Stromal cell of bone marrow (primary cell): ENCODE results near the gene DAAM1.

Experiments
- DNase-seq: peaks from one replicate; pipeline ENCODE4 v3.0.0-alpha.2; 2012; ENCODE audit warnings: low read depth

The DAAM1 gene

DNA sequence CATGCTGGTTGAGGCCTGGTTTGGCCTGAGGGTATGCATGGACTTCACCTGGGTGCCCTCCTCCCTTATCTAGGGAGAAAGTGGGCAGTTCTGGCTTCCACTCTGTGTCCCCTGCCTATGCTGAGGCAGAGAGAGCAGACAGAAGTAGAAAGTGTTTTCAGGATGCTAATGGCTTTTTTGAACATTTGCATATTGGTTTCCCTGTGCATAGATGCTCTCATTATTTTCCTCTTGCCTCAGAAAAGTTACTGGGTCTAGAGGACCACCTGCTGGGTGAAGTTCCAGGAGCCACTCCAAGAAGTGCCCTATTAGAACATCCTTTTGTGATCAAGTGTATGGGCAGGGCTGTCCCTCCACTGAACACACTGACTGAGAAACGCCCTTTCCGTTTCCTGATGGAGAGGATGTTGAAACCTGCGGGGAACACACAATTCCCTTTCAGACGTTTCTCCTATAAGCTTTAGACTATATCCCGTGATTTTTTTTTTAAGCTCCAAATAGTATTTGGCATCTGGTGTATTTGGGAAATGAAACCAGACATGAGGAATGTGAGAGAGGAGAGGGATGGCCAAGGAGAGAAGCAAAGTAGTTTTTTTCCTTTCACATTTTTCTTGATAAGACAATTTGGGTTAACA, 66.6 kb downstream of the DAAM1 start:
- DNase-seq, result peak; percentile 16

DNA sequence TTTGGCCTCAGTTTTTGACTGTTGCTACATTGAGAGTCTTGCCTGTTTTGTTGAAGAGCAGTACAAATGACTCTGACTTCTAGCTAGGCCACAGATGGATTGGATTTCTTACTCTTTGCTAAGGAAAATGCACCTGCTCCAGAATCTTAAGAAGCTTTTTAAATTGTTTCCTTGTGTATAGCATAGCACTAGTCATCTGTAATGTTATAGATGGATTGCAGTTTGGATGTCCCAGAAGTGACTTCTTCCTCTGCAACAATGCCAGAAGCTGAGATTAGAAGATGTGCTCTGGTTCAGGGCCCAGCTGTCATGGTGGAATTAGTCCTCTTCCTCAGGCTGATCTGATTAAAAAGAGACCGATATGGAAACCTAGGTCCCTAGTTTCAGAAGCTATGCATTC, 67.9 kb downstream of the DAAM1 start:
- no peak for DNase-seq

DNA sequence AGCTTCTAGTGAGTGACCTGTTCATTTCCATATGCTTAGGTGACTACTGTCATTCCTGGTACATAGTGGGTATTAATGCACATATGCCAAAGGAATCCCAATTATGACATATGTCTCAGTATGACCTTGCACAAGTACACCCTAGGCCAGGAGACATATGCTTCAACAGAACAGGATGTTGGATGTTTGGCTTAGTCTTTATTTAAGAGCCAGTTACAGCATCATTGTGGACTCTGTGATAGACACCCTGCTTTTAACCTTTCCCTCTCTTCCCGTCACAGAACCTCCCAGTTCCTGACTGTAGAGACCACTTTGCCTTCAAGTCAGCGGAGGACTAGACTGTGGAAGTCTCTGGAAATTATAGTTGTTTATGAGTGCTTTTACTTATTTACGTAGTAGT, 72.9 kb downstream of the DAAM1 start:
- DNase-seq, result no peak

DNA sequence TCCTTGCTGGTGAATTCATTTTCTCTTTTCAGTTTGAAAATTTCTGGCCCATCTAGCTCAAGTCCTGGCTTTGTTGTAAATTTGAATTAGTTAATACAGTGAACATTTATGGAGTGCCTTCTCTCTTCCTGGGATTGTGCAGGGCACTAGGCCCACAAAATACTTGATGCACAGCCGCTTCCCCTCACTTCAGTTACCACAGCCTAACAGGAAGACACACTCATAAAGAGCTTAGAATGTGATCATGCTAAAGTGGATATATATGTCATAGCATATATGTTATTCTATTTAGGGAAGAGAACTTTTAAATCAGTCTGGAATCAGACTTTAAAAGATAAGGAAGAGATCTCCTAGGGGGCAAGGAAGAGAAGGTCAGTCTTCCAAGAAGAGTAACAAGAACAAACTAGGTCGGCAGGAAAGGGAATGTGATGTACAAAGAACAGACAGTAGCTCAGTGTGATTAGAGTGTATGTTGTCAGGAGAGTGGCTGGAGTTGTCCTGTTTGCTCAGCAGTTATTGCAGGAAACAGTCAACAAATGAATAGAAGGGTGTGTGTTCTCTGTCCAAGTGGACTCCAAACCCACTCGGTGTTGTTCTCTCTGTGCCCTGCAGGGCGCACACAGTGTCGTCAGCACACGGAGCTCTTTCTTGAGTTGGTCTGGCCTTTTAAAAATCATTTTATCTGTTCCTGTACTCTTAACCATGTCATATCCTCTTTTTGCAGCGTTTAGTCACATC, 74.4 kb downstream of the DAAM1 start:
- no peak for DNase-seq

DNA sequence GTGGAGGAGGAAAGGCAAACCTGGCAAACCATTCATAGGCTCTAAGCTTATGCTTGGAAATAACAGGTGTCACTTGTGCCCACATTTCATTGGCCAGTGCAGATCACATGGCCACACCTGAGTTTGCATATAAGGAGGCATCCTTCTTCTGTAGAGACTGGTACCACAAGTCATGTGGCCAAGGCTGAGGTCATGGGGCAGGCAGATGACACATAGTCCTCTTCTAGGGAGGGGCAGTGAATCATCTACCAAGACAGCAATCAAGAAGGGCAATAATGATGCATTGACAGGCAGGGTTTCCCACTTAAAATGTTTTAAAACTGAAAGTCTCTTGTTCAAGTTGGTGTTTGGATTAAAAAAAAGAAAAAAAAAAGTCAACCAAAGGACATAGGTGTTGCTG, 77.3 kb downstream of the DAAM1 start:
- DNase-seq, result no peak

DNA sequence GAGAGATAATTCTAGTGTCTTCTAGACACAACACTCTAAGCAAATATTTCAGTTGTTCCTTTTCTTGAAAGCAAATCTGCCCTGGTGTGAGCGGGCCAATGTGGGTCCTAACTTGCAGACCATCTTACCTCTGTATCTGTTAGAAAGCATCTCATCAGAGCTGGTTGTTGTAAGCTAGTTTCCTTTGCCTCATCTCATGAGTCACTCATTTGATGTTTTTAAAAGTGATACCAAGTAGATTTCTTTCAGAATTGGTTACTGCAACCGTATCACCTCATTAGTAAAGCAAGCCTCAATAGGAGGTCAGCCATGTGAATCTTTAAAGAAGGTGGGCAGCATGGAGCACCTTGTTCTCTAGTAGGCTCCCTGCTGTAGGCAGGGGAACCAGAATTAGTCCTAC, 78.6 kb downstream of the DAAM1 start:
- no peak for DNase-seq

DNA sequence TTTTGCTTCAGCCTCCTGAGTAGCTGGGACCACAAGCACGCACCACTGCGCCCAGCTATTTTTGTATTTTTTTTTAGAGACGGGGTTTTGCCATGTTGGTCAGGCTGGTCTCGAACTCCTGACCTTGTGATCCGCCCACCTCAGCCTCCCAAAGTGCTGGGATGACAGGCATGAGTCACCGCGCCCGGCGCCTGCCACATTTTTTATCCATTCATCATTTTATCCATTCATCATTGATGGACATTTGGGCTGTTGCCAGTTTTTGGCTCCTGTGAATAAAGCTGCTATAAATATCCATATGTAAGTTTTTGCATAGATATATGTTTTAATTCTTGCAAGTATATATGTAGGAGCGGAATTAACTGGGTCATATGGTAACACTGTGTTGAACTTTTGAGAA, 79.5 kb downstream of the DAAM1 start:
- DNase-seq, result no peak

DNA sequence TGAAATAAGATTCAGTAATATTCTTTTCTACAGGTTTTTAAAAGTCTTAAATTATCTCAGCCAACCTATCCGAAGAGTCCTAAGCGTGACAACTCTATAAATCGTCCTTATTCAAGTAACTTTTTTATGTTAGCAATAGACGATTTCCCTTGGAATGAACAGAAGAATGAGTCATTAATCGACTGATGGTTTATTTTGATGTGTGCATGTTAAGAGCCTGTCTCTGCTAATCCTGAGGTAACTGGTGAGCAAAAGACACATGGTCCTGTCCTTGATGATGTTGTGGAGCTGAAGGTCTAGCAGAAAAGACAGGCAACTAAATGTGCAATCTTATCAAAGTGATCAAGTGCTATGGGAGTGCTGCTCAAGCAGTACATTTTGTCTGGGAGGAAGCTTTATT, 80.4 kb downstream of the DAAM1 start:
- DNase-seq, result no peak

DNA sequence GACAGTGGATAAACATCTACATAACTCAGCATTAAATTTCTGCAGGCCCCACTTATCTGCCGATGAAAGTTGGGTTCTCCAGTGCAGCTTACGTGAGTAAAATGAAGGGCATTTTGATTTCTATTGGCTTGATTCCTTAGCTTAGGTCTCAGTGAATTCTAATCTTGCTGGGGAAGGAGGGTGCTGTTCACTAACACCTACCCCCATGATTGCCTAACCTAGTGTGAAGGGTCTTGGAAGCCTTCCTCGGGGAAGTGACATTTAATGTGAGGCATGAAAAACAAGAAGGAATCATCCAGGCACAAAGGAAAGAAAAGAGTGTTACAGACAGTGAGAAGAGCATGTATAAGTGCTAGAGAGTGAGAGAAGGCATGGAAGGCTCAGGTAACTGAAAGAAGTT, 81.0 kb downstream of the DAAM1 start:
- no peak for DNase-seq

DNA sequence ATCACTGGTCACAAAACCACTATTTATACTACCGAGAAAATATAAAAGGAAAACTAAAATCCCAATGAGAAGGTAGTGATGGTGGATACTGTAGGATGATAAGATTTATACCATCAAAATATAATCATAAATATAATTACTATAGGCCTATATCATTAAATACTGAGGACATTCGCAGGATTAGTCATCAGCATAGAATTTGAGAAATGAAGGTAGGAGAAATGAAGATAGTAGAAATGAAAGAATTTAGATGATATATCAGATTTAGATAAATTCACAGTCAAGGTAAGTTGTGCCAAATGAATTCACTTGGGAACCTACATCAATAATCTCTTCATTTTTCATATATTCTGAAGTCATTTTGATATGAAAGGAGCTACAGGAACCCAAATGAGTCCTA, 82.8 kb downstream of the DAAM1 start:
- DNase-seq, result no peak

DNA sequence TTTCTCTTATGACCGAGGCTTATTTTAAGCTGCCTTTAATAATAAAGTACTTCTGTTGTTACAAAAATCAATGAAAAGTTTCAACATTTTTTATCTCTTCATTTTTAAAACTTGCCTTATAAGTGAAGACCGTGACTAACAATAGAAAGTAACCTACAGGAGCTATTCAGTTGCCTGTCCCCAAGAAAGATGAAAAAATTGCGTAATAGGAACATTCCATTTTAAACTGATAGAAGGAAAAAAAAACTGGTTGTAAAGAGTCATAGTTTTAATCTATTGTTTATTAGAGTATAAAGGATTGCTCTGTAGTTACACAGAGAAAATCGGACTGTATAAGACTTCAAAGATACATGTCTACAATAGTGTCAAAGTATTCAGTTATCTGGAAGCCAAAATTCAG, 83.3 kb downstream of the DAAM1 start:
- DNase-seq, result no peak

DNA sequence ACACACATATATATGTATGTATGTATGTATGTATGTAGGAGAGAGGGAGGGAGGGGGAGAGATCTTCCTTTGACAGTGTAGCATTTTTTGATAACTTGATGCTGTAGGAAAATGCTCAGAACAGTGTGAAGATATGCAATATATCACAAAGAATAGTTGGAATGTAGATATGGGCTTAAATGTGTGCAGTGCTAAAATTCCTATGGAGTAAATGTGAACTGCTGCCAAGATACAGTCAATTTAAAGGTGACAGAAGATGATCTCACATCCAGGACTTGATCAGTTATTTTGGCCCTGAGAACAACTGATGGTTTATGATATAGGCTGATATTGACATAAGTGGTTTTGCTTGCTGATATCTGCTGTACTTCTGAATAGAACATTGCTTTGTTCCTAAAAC, 84.2 kb downstream of the DAAM1 start:
- DNase-seq, result no peak

DNA sequence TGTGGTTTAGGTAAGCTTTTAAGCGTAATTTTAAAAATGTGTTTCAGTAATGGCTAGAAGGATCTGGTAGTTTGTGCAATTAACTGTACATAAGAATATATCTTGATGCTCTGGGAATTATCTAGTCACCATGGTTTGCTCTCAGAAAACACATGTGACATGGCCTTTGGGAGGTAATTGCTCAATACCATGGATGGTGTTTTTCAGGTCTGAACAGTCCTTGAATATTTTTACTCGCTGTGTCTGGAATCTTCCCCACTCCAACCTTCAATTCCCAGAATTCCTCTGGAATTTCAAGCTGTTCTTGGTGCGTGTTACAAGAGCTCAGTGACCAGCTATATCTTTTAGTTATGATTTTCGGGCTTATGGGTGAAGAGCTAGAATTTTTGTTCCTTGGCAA, 85.3 kb downstream of the DAAM1 start:
- no peak for DNase-seq

DNA sequence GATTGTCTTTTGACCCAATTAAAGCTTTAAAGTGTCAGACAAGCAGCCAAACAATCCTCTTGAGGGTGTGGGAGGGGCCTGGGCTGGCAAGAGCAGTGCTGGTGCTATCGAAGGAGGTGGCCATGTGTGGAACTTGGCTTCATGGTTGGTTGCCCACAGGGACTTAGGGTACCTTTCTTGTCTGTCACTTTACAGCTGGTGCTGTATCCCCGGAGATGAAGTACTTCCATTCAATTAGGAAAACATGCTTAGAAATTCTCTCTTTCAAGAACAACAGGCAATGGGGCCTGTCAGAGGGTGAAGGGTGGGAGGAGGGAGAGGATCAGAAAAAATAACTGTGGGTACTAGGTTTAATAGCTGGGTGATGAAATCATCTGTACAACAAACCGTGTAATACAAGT, 86.5 kb downstream of the DAAM1 start:
- DNase-seq, result no peak

DNA sequence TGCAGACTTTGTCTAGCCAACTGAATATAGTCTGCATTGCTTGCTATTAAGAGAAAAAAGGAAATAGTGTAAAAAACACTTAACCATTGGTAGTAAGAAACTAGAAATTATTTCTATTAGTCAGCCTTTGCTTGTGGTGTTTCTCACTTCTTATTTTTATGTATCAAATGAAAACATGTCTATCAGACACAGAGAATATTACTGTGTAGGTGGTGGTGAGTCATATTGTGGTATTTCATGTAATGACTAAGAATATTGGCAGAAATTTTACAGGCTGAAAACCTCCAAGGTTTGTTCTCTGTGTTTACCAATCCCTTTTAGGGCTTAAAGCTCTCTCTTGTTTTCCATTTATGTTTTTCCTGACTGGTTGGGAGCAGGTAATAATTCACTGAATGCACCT, 87.2 kb downstream of the DAAM1 start:
- peak; percentile 76 for DNase-seq

DNA sequence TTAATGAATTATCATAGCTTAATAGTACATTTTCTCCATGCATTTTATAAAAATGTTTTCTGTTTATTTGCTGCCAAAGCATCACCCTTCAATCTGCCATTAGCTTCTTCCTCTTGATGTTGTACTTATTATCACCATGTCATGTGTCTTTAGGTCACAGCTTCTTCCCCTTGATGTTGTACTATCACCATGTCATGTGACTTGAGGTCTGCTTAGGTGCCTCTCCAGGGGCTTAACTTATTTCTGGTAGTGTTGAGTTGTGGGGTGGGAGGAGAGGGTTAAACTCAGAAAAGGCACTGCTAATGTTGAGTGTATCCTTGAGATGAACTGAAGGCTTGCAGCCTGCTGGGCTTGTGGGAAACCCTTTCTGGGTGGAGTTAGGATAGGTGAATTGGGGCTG, 87.8 kb downstream of the DAAM1 start:
- no peak for DNase-seq

DNA sequence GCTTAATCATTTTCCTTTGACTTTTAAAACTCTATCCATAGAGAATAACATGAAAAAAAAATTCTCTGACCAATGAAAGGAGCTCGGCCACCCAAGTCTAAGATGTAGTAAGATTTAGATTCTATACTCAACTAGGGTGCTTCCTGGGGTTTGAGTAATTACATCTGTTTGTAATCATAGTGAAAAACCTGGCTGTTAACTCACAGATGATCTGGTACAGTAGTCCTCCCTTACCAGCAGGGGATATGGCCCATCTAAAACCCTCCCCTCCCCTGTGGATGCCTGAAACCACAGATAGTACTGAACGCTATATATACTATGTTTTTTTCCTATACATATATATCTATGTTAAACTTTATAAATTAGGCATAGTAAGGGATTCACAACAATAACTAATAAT, 89.2 kb downstream of the DAAM1 start:
- no peak for DNase-seq

DNA sequence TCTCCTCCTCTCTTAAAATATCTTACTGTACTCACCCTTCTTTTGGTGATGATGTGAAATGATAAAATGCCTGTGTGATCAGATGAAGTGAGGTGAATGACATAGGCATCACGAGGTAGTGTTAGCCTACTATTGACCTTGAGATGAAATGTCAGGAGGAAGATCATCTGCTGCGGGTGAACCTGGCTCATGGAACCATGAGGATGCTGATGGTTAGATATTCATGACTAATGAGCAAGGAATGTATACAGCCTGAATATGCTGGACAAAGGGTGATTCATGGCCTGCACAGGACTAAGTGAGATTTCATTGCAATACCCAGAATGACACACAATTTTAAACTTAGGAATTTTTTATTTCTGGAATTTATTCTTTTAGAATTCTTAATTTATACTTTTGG, 89.6 kb downstream of the DAAM1 start:
- no peak for DNase-seq

DNA sequence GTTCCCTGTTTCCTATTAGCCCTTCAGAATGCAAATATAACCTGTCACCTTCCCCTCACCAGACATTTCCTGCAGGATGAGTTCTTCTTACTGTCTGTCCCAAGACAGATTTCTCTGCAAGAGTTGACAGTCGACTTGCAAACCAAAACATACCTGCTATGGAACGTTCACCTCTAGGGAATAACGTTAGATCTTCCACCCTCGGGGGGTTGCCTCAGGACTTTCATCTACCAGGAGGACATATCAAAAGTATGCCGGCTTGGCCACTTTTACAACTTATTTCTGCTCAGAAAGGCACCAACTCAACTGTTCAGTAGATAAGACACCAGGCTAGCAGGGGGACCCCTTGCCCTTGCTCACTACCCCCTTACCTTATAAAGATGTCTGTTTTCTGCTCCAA, 92.5 kb downstream of the DAAM1 start:
- DNase-seq, result no peak

DNA sequence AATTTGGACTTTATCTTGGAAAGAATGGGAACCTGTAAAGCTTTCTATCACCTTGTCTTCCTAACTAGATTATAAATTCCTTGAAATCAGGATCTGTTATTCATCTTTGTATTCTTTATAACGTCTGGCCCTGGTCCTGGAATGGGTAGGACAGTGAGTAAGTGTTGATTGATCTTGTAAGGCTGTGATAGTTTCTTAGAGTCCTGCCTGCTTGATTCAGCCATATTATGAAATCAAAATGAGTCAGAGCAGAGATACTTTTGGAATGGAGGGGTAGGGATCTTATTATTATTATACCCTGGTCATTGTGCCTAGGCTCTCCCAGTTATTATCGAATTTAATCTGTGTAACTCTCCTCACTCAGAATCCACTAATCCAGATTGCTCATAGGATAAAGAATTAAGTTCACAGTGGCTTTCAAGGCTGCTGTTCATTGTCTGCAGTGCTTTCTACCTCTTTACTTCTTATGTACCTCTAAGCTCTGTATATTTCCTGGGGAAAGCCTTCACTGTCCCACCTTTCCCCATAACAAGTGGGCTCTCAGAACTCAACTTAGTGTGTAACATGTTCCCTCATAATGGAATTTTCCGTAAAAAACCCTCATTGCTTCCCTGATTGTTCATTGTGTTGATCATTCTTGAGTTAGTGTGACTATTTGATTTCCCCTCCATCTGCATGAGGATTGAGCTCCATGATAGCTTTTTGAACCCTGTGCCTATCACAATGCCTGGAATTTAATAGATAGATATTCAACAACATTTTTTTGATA, 93.3 kb downstream of the DAAM1 start:
- DNase-seq, result no peak

DNA sequence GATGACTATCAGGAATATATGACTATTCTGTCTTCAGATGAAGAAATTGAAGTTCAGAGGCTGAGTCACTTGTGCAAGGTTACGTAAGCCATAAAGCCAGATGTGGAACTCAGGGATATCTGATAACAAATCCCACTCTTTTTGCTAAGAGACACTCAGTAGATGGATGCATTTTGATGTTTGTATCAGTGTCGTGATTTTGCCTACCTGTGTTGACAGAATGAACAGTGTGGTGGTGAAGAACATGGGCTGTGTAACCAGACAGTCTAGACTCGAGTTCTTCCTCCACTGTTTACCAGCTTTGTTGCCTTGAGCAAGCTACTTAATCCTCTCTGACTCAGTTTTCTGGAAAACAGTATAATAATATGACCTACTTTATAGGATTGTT, 93.9 kb downstream of the DAAM1 start:
- no peak for DNase-seq

DNA sequence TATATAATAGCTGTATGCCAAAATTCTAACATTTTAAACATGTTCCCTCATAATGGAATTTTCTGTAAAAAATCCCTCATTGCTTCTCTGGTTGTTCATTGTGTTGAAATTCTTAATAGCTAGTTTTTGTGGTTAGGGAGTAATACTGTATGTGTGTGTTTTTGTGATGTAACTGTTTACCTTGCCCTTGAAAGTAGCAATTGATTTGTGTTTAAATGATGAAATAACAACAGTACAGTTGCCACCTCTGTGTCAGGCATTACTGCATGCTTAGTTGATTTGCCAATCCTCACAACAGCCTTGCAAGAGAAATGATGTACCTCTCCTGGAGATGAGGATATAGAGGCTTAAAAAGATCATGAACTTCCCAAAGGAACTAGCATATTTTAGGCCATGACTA, 94.9 kb downstream of the DAAM1 start:
- DNase-seq, result no peak

DNA sequence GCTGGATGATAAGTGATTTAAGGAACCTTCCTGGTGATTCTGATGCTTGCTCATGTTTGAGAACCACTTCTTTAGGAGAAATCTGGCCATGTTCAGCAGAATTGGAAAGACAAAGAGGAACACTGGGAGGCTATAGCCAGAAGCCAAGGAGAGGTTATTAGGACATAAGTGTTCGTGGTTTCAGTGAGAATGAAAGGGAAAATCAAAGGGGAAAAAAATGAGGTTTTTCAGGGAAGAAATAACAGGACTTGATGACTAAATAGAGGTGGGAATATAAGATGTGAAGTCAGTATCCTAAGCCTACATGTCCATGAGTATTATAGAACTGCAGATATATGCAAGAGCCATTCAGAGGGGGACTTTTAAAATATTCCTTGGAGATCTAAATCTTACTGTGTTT, 95.6 kb downstream of the DAAM1 start:
- DNase-seq, result no peak

DNA sequence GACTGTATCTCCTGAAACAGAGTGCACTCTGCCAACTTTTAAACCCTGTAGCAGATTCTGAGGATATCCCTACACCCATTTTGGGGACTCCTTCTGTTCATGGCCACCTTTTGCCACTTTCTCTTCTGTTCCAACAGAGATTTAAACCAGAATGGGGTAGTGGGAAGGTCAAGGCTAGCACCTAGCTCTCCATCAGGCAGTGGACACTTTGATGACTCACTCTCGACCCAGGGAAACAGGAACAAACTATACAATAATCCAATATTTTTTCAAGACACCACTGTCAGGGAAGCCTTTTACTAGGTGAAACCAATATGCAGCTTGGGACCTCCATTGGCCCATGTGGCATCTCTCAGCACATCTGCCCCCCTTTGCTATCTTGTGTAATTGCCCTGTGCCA, 103.6 kb downstream of the DAAM1 start:
- no peak for DNase-seq
